ENCODE measurements around the gene STARD13. TPM values are rescaled to one million over a fixed set of nuclear protein-coding genes. Genes with fewer than 3 reads are reported as not detected.

STARD13 gene
- total and polyA plus RNA-seq, 4 donors: 2.7 to 15.3 (median 5.7) TPM

DNA sequence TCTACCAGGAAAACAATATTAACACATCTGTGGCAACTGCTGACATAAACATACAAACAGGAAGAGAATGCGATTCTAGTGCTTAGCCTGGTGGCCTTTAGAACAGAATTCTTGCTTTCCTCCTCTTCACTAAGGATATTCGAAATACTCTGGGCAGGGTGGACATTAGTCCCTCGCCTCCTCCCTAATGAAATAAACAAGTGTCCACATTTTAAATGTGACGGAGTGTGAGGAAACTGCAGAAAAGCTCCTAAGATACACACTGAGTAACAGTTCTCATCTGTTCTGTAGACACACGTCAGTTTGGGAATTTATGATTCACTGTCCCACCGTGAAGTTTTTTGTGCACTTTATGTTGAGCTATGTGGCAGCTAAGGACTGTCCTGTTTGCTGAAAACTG lies 639 bp downstream of the STARD13 start (continued):
- TF ChIP-seq CTCF (IDR thresholded peaks at IDR 0.05; ENCODE audit: low read depth, low read length, missing input control) (no peak), EGR1 (IDR thresholded peaks at IDR 0.05; ENCODE audit: low read depth in 2 of 2) (no peak), MAX (IDR thresholded peaks at IDR 0.05) (no peak), RAD21 (IDR thresholded peaks at IDR 0.05) (no peak), HNF4A (conservative IDR thresholded peaks at IDR 0.05) (no peak)

DNA sequence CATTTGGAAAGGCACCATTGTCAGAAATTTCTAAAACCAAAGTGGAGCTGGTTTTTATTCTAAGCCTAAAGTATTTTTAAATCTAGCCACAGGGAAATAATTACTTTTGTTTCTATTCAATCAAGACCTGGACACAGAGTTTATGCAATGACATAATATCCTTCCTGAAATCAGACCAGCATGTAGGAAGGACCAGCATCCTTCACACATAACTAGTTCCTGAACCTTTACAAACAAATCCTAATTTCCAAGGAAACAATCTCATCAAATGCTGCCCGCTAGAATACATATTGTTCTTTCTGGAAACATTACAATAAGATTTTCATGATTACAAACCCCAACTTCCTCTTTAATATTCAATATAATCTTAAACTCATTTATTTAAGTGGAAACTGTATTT lies 1.5 kb downstream of the STARD13 start:
- TF ChIP-seq REST (IDR thresholded peaks at IDR 0.05) (no peak), GABPA (IDR thresholded peaks at IDR 0.05 in 1 of 2, conservative IDR thresholded peaks at IDR 0.05 in 1 of 2) (no peak), EGR1 (IDR thresholded peaks at IDR 0.05; ENCODE audit: low read depth in 2 of 2) (no peak), RAD21 (IDR thresholded peaks at IDR 0.05) (peak in 1 of 2 donors; percentile 7)
- no peaks in the 10 kb centered on the region for H3K36me3 ChIP-seq (ENCODE audit: control insufficient read depth in 4 of 4, insufficient read depth in 3 of 4, low read depth in 1 of 4, low read length in 3 of 4)
- no peaks in the 10 kb centered on the region for H3K9me3 ChIP-seq (ENCODE audit: control insufficient read depth in 4 of 4, low read length in 3 of 4)
- peak overlapping the region; percentile 88 to 100 for H3K27ac ChIP-seq (ENCODE audit: low read depth in 1 of 2, low read length in 2 of 2)
- peak overlapping the region in 1 of 2 donors; percentile 48 for H3K9ac ChIP-seq (ENCODE audit: low read depth in 1 of 2, low read length in 2 of 2)
- H3K27me3 ChIP-seq (ENCODE audit: control insufficient read depth in 4 of 4, insufficient read depth in 4 of 4, low read length in 3 of 4): no peaks in the 10 kb centered on the region
- no peak for DNase-seq (ENCODE audit: low spot score)
- peak overlapping the region in 2 of 3 donors; percentile 46 to 62 for H3K4me3 ChIP-seq (ENCODE audit: low read depth in 1 of 3, low read length in 3 of 3)
- H3K4me1 ChIP-seq (ENCODE audit: control insufficient read depth in 4 of 4, insufficient read depth in 4 of 4, low read length in 3 of 4): peaks cover 2 to 30% (median 18%) of the 10 kb centered on the region in 4 donors
- 29% methylated on average over 1 of the region's 1 CpG for WGBS

- Histone ChIP-seq H3K9me3 (ENCODE audit: control insufficient read depth in 4 of 4, low read length in 3 of 4) (no peaks in the 10 kb centered on the region), H3K27me3 (ENCODE audit: control insufficient read depth in 4 of 4, insufficient read depth in 4 of 4, low read length in 3 of 4) (no peaks in the 10 kb centered on the region), H3K27ac (ENCODE audit: low read depth in 1 of 2, low read length in 2 of 2) (peak overlapping the region in 1 of 2 donors; percentile 13), H3K4me3 (ENCODE audit: low read depth in 1 of 3, low read length in 3 of 3) (peak overlapping the region in 1 of 3 donors; percentile 62), H3K9ac (ENCODE audit: low read depth in 1 of 2, low read length in 2 of 2) (no peak overlapping the region), H3K36me3 (ENCODE audit: control insufficient read depth in 4 of 4, insufficient read depth in 3 of 4, low read depth in 1 of 4, low read length in 3 of 4) (no peaks in the 10 kb centered on the region), H3K4me1 (ENCODE audit: control insufficient read depth in 4 of 4, insufficient read depth in 4 of 4, low read length in 3 of 4) (peaks cover 4 to 36% (median 25%) of the 10 kb centered on the region in 4 donors)
- 48% methylated on average over 1 of the region's 1 CpG for WGBS
- DNase-seq (ENCODE audit: low spot score): no peak
- TF ChIP-seq YY1 (IDR thresholded peaks at IDR 0.05) (no peak), ZBTB33 (IDR thresholded peaks at IDR 0.05) (no peak), EGR1 (IDR thresholded peaks at IDR 0.05; ENCODE audit: low read depth in 2 of 2) (no peak), GABPA (IDR thresholded peaks at IDR 0.05 in 1 of 2, conservative IDR thresholded peaks at IDR 0.05 in 1 of 2) (no peak)
Measured at GRCh38 chr13:33283195-33283911, 2.2 kb downstream of the STARD13 start.

All from liver (tissue), 9 donors.